ENCODE results near the gene FGF3.

DNA sequence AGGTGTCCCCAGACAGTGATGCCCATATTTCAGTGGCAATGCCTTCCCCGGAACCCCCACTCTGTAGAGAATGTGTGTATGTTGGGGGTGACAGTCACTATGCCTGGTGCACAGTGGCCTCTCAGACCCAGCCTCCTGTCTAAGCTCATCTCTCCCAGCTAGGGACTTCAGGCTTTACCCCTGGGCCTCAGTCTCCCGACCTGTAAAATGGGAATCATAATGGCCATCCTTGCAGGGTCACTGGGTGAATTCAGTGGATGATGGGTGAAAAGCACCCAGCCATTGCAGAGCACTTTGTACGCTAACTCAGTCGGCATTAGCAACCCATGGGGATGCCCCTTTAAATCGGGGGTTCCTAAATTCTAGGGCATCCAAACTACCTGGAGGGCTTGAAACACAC lies 18.9 kb downstream of the FGF3 start:
- TF ChIP-seq CTCF (IDR thresholded peaks at IDR 0.05 in 2 of 3, conservative IDR thresholded peaks at IDR 0.05 in 1 of 3; ENCODE audit: control insufficient read depth in 2 of 3, extremely low read depth in 1 of 3, insufficient read depth in 1 of 3, low read depth in 3 of 3, low read length in 3 of 3) (no peak), SIN3A (IDR thresholded peaks at IDR 0.05; ENCODE audit: low read depth, low read length) (no peak), MTA3 (IDR thresholded peaks at IDR 0.05; ENCODE audit: borderline replicate concordance, low read length) (no peak), KDM1A (IDR thresholded peaks at IDR 0.05; ENCODE audit: borderline replicate concordance) (no peak), POLR2AphosphoS5 (IDR thresholded peaks at IDR 0.05; ENCODE audit: low read length) (no peak), STAT1 (conservative IDR thresholded peaks at IDR 0.05) (no peak), SREBF2 (IDR thresholded peaks at IDR 0.05; ENCODE audit: low read length) (no peak), CEBPB (IDR thresholded peaks at IDR 0.05; ENCODE audit: borderline replicate concordance in 1 of 2, low read depth in 2 of 2, low read length in 2 of 2) (no peak), CBX5 (IDR thresholded peaks at IDR 0.05; ENCODE audit: low read depth) (no peak), HDAC2 (IDR thresholded peaks at IDR 0.05) (no peak), REST (IDR thresholded peaks at IDR 0.05; ENCODE audit: low read depth, low read length) (no peak)
